ENCODE results near the gene WDR18.

WDR18 gene

GRCh38 chr19:980133-980998, 3.8 kb upstream of the WDR18 start:
- no peak for DNase-seq (ENCODE audit: low read depth in 1 of 2, low spot score in 1 of 2)
- no peak for TF ChIP-seq POLR2AphosphoS5 (IDR thresholded peaks at IDR 0.05; ENCODE audit: low read depth)
- no peak overlapping the region for H3K27ac ChIP-seq (replicated peaks)
- no peak overlapping the region for H3K4me3 ChIP-seq (replicated peaks; ENCODE audit: insufficient read depth, low read length)
- H3K27me3 ChIP-seq (ENCODE audit: insufficient read depth, poor library complexity, severe bottlenecking): no peaks in the 10 kb centered on the region

- DNase-seq (ENCODE audit: low read depth in 1 of 2, low spot score in 1 of 2): peak; percentile 55 to 63
- no peaks in the 10 kb centered on the region for H3K27me3 ChIP-seq (ENCODE audit: insufficient read depth, poor library complexity, severe bottlenecking)
Measured at GRCh38 chr19:982567-983170, 1.5 kb upstream of the WDR18 start.

GRCh38 chr19:986083-986482, 1.9 kb downstream of the WDR18 start:
- no peak for TF ChIP-seq CTCF (IDR thresholded peaks at IDR 0.05; ENCODE audit: insufficient read depth, low read length)
- no peak for TF ChIP-seq SPI1 (IDR thresholded peaks at IDR 0.05; ENCODE audit: borderline replicate concordance, low read depth)
- TF ChIP-seq GABPA (IDR thresholded peaks at IDR 0.05; ENCODE audit: low read depth): no peak
- TF ChIP-seq POLR2AphosphoS5 (IDR thresholded peaks at IDR 0.05; ENCODE audit: low read depth): no peak
- no peak for TF ChIP-seq REST (IDR thresholded peaks at IDR 0.05; ENCODE audit: insufficient replicate concordance, low read depth)
- Histone ChIP-seq H3K27me3 (ENCODE audit: insufficient read depth, poor library complexity, severe bottlenecking) (no peaks in the 10 kb centered on the region), H3K27ac (replicated peaks) (no peak overlapping the region), H3K4me3 (replicated peaks; ENCODE audit: insufficient read depth, low read length) (no peak overlapping the region)
- no peak for DNase-seq (ENCODE audit: low read depth in 1 of 2, low spot score in 1 of 2)

More at GRCh38 chr19:982567-983170, 1.5 kb upstream of the WDR18 start:
- H3K27ac ChIP-seq (replicated peaks): peak overlapping the region; percentile 2; the same call in 1 of the 2 replicates
- no peak for TF ChIP-seq POLR2AphosphoS5 (IDR thresholded peaks at IDR 0.05; ENCODE audit: low read depth)
- peak; percentile 25 for TF ChIP-seq CTCF (IDR thresholded peaks at IDR 0.05; ENCODE audit: insufficient read depth, low read length)
- H3K4me3 ChIP-seq (replicated peaks; ENCODE audit: insufficient read depth, low read length): peak overlapping the region; percentile 22

- Histone ChIP-seq H3K27me3 (ENCODE audit: insufficient read depth, poor library complexity, severe bottlenecking) (no peaks in the 10 kb centered on the region), H3K27ac (replicated peaks) (no peak overlapping the region), H3K4me3 (replicated peaks; ENCODE audit: insufficient read depth, low read length) (no peak overlapping the region)
- no peak for TF ChIP-seq SPI1 (IDR thresholded peaks at IDR 0.05; ENCODE audit: borderline replicate concordance, low read depth)
- no peak for DNase-seq (ENCODE audit: low read depth in 1 of 2, low spot score in 1 of 2)
Measured at GRCh38 chr19:988081-988480, 3.9 kb downstream of the WDR18 start.

DNA sequence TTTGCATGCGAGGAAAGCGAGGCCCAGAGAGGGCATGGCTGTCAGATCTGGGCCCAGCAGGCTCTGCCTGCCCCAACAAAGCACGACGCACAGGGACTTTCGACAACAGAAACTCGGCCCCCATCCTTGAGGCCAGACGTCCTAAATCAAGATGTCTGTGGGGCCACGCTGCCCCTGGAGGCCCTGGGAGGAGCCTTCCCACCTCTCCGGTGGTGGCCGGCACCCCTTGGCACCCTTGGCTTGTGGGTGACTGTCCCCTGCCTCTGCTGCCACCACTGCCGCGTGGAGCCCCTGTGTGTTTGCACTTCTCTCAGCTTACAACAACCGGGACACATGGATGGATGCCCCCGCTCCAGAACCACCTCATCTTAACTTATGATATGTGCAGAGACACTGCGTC, 4.4 kb downstream of the WDR18 start:
- no peak for DNase-seq (ENCODE audit: low read depth in 1 of 2, low spot score in 1 of 2)
- Histone ChIP-seq H3K4me3 (replicated peaks; ENCODE audit: insufficient read depth, low read length) (no peak overlapping the region), H3K27ac (replicated peaks) (no peak overlapping the region), H3K27me3 (ENCODE audit: insufficient read depth, poor library complexity, severe bottlenecking) (no peaks in the 10 kb centered on the region)
- TF ChIP-seq REST (IDR thresholded peaks at IDR 0.05; ENCODE audit: insufficient replicate concordance, low read depth) (no peak), POLR2AphosphoS5 (IDR thresholded peaks at IDR 0.05; ENCODE audit: low read depth) (0 out of 2 replicates have a peak, but pooled peaks have one; percentile 15)

Data from HL-60 (cell line).